SK-N-SH (cell line): ENCODE results near the gene SAMD5. TPM values are rescaled to one million over a fixed set of nuclear protein-coding genes. Genes with fewer than 3 reads are reported as not detected.

Experiments
- CTCF ChIA-PET: fragments of 300-600, 350-600 bp; formaldehyde crosslinking; extraction: SDS; loops from one replicate; lab custom pipeline; 2021; lab: Yijun Ruan, JAX
- POLR2A ChIA-PET: fragments of 350-600 bp; sonication (Branson Sonifier 250); formaldehyde crosslinking; extraction: SDS; loops from one replicate; lab custom pipeline; 2020; ENCODE audit warnings: antibody characterized with exemption, inconsistent platforms; lab: Yijun Ruan, JAX
- DNase-seq: peaks from one replicate; pipeline ENCODE4 v3.0.0; 2012
- H2AFZ ChIP-seq: fragments of 200-600 bp; sonication (generic); 2 replicates; pipeline ENCODE4 v1.8.1; 2016; ENCODE audit warnings: antibody characterized with exemption, mild to moderate bottlenecking, low read depth
- H3F3A ChIP-seq: fragments of 200-600 bp; sonication (generic); replicated peaks from 2 replicates; pipeline ENCODE3; 2016; ENCODE audit warnings: antibody characterized with exemption, mild to moderate bottlenecking; ENCODE audit not compliant: insufficient read depth
- H3K27ac ChIP-seq, 2 experiments: fragments of 200-500 bp in 1 of 2; fragments of 200-600 bp in 1 of 2; sonication (Bioruptor generic) in 1 of 2; sonication (generic), shearing (Covaris generic) in 1 of 2; 2 replicates each; pipeline versions ENCODE4 v1.5.1 to v1.6.1; 2014 to 2016; ENCODE audit warnings: low read depth in 2 of 2, inconsistent platforms in 1 of 2, low read length in 1 of 2, mild to moderate bottlenecking in 1 of 2, mixed read lengths in 1 of 2
- H3K27me3 ChIP-seq: fragments of 200-600 bp; sonication (generic), shearing (Covaris generic); 2 replicates; pipeline ENCODE4 v1.6.1; 2016; ENCODE audit warnings: mixed run types; ENCODE audit not compliant: insufficient read depth
- H3K36me3 ChIP-seq, 2 experiments: fragments of 200-500 bp in 1 of 2; fragments of 200-600 bp in 1 of 2; sonication (Bioruptor generic) in 1 of 2; sonication (generic) in 1 of 2; replicated peaks in 1 of 2; 2 replicates each; pipeline versions ENCODE3 to v1.5.1; 2014 to 2016; ENCODE audit warnings: low read length in 1 of 2, mild to moderate bottlenecking in 1 of 2; ENCODE audit not compliant: insufficient read depth in 2 of 2, control insufficient read depth in 1 of 2
- H3K4me1 ChIP-seq, 2 experiments: fragments of 200-500 bp in 1 of 2; fragments of 200-600 bp in 1 of 2; sonication (Bioruptor generic) in 1 of 2; sonication (generic), shearing (Covaris generic) in 1 of 2; 2 replicates each; pipeline versions ENCODE4 v1.5.1 to v1.6.1; 2014 to 2016; ENCODE audit warnings: low read depth in 1 of 2, low read length in 1 of 2, mixed run types in 1 of 2; ENCODE audit not compliant: insufficient read depth in 2 of 2, control insufficient read depth in 1 of 2
- H3K4me2 ChIP-seq: fragments of 200-600 bp; sonication (generic), shearing (Covaris generic); 2 replicates; pipeline ENCODE4 v1.6.1; 2017; ENCODE audit warnings: mixed run types
- H3K4me3 ChIP-seq, 2 experiments: fragments of 200-500 bp in 1 of 2; fragments of 200-600 bp in 1 of 2; sonication (Bioruptor generic) in 1 of 2; sonication (generic), shearing (Covaris generic) in 1 of 2; 2 replicates each; pipeline versions ENCODE4 v1.5.1 to v1.8.1; 2014 to 2016; ENCODE audit warnings: low read depth in 2 of 2, inconsistent platforms in 1 of 2, low read length in 1 of 2, mild to moderate bottlenecking in 1 of 2, mixed read lengths in 1 of 2, moderate library complexity in 1 of 2
- H3K79me2 ChIP-seq: fragments of 200-600 bp; sonication (generic); 2 replicates; pipeline ENCODE4 v1.8.1; 2017; ENCODE audit warnings: mild to moderate bottlenecking; ENCODE audit not compliant: insufficient read depth
- H3K9ac ChIP-seq: fragments of 200-600 bp; sonication (generic); 2 replicates; pipeline ENCODE4 v1.6.1; 2017; ENCODE audit warnings: mixed run types
- H3K9me2 ChIP-seq: fragments of 200-600 bp; sonication (generic); 2 replicates; pipeline ENCODE4 v1.6.1; 2017; ENCODE audit warnings: mixed run types
- H3K9me3 ChIP-seq: fragments of 200-600 bp; sonication (generic); 2 replicates; pipeline ENCODE4 v1.6.1; 2017; ENCODE audit warnings: mixed run types, mild to moderate bottlenecking, moderate library complexity
- H4K20me1 ChIP-seq: fragments of 200-600 bp; sonication (generic); 2 replicates; pipeline ENCODE4 v1.6.1; 2017; ENCODE audit warnings: mild to moderate bottlenecking, mixed run types; ENCODE audit not compliant: insufficient read depth
- ELF1 ChIP-seq: IDR thresholded peaks from 2 replicates; pipeline ENCODE4 v1.4.0; 2012
- EP300 ChIP-seq, 2 experiments: IDR thresholded peaks; 2 replicates each; pipeline versions ENCODE4 v1.4.0 to v1.6.1; 2012; ENCODE audit warnings: borderline replicate concordance in 1 of 2, low read depth in 1 of 2, low read length in 1 of 2
- FOXJ3 ChIP-seq: sonication (generic); formaldehyde crosslinking; IDR thresholded peaks from 2 replicates; pipeline ENCODE4 v1.5.1; 2020; ENCODE audit warnings: mild to moderate bottlenecking, missing genetic modification reagents
- FOXM1 ChIP-seq: IDR thresholded peaks from 2 replicates; pipeline ENCODE4 v1.4.0; 2012; ENCODE audit warnings: low read depth, mild to moderate bottlenecking
- GABPA ChIP-seq: IDR thresholded peaks from 2 replicates; pipeline ENCODE4 v1.4.0; 2012; ENCODE audit warnings: low read depth, mild to moderate bottlenecking
- GATA2 ChIP-seq: sonication (generic); formaldehyde crosslinking; IDR thresholded peaks from 2 replicates; pipeline ENCODE4 v1.5.0; 2020; ENCODE audit warnings: mild to moderate bottlenecking, missing genetic modification reagents
- MXI1 ChIP-seq: IDR thresholded peaks from 2 replicates; pipeline ENCODE4 v1.6.1; 2012; ENCODE audit warnings: mild to moderate bottlenecking, low read depth, low read length, improper control_type of control experiment
- NFIC ChIP-seq: IDR thresholded peaks from 2 replicates; pipeline ENCODE4 v1.4.0; 2012; ENCODE audit warnings: borderline replicate concordance
- POLR2AphosphoS5 ChIP-seq: IDR thresholded peaks from 2 replicates; pipeline ENCODE4 v1.6.1; 2012; ENCODE audit warnings: low read depth, low read length
- RFX5 ChIP-seq: IDR thresholded peaks from 2 replicates; pipeline ENCODE4 v1.6.1; 2012; ENCODE audit warnings: mild to moderate bottlenecking, improper control_type of control experiment, low read length
- RXRA ChIP-seq: IDR thresholded peaks from 2 replicates; pipeline ENCODE4 v1.4.0; 2012; ENCODE audit warnings: low read depth, mild to moderate bottlenecking, borderline replicate concordance
- SIN3A ChIP-seq: IDR thresholded peaks from 2 replicates; pipeline ENCODE4 v1.6.1; 2012; ENCODE audit warnings: low read depth, mild to moderate bottlenecking, low read length, moderate library complexity, borderline replicate concordance
- TEAD4 ChIP-seq: IDR thresholded peaks from 2 replicates; pipeline ENCODE4 v1.4.0; 2012; ENCODE audit warnings: mild to moderate bottlenecking, borderline replicate concordance; ENCODE audit not compliant: insufficient read depth
- YY1 ChIP-seq: IDR thresholded peaks from 2 replicates; pipeline ENCODE4 v1.4.0; 2012; ENCODE audit warnings: low read depth, mild to moderate bottlenecking
- WGBS: methylation state at CpG from one replicate; pipeline ENCODE4 v1.1.6; 2017; ENCODE audit warnings: low lambda C conversion rate; 5-methylcytosine and 5-hydroxymethylcytosine counted together
- polyA plus RNA-seq, 3 experiments: library from polyadenylated mRNA; depleted of rRNA; stranded (reverse); fragments of >200 nt; gene quantifications; 2 replicates each; pipeline ENCODE4 v1.2.3, GENCODE V29; 2012
- TF ChIP-seq, protein P1 (sequence below): fragments of 150-350 bp; IDR thresholded peaks from 2 replicates; pipeline ENCODE4 v1.6.1; 2017; ENCODE audit warnings: antibody characterized with exemption, low read length, low read depth, borderline replicate concordance
- TF ChIP-seq, protein P2 (sequence below): IDR thresholded peaks from 2 replicates; pipeline ENCODE4 v1.4.0; 2012; ENCODE audit warnings: low read depth, borderline replicate concordance
- TF ChIP-seq, protein P3 (sequence below): IDR thresholded peaks from 2 replicates; pipeline ENCODE4 v1.4.0; 2012; ENCODE audit warnings: low read depth, borderline replicate concordance

Gene SAMD5
- polyA plus RNA-seq, 1 of the 3 experiments (the other 2 are of a cell fraction): not detected

DNA sequence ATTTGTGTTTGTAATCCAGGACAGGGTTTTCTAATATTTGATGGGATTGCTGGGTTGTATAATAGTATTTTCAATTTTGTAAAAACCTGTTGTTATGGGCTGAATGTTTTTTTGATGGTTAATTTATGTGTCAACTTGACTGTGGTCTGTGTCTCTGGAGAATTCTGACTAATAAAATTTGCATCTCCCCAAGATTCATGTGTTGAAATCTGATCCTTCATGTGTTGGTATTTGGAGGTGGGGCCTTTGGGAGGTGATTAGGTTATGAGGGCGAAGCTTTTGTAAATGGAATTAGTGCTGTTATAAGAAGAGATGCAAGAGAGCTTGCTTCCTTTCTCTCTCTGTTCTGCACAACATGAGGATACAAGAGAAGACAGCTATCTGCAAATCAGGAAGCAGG is 48.7 kb upstream of the SAMD5 start (continued):
- TF ChIP-seq GABPA: no peak
- TF ChIP-seq YY1: no peak
- no peak for TF ChIP-seq RXRA
- no peak for TF ChIP-seq ELF1
- TF ChIP-seq MXI1: no peak
- TF ChIP-seq, protein P1, sequence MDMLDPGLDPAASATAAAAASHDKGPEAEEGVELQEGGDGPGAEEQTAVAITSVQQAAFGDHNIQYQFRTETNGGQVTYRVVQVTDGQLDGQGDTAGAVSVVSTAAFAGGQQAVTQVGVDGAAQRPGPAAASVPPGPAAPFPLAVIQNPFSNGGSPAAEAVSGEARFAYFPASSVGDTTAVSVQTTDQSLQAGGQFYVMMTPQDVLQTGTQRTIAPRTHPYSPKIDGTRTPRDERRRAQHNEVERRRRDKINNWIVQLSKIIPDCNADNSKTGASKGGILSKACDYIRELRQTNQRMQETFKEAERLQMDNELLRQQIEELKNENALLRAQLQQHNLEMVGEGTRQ: no peak
- TF ChIP-seq RFX5: no peak
- TF ChIP-seq SIN3A: no peak

DNA sequence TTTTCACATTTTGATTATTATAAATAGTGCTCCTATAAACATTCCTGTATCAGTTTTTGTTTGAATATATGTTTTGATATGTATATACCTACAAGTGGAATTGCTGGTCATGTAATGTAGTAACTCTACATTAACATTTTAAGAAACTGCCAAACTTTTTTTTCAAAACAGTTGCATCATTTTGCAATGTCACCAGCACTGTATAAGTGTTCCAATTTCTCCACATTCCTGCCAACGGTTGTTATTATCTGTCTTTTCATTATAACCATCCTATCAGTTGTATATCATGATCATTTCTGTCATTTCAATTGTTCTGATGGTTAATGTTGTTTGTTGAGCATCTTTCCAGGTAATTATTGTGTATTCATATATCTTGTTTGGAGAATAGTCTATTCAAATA is 44.8 kb upstream of the SAMD5 start:
- DNase-seq: no peak
- Histone ChIP-seq H3F3A (no peaks in the 10 kb centered on the region), H3K27ac (no peak overlapping the region), H3K9ac (no peak overlapping the region), H3K9me3 (no peaks in the 10 kb centered on the region), H3K27me3 (no peaks in the 10 kb centered on the region), H3K4me3 (no peak overlapping the region), H3K36me3 (no peaks in the 10 kb centered on the region), H3K4me2 (no peak overlapping the region), H3K4me1 (no peaks in the 10 kb centered on the region), H2AFZ (no peak overlapping the region), H3K9me2 (no peaks in the 10 kb centered on the region), H3K79me2 (no peaks in the 10 kb centered on the region), H4K20me1 (no peaks in the 10 kb centered on the region)
- ChIA-PET CTCF (no interaction called here), POLR2A (no interaction called here)
- TF ChIP-seq NFIC: no peak
- no peak for TF ChIP-seq POLR2AphosphoS5
- no peak for TF ChIP-seq GATA2
- TF ChIP-seq, protein P2, sequence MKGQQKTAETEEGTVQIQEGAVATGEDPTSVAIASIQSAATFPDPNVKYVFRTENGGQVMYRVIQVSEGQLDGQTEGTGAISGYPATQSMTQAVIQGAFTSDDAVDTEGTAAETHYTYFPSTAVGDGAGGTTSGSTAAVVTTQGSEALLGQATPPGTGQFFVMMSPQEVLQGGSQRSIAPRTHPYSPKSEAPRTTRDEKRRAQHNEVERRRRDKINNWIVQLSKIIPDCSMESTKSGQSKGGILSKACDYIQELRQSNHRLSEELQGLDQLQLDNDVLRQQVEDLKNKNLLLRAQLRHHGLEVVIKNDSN: no peak
- TF ChIP-seq, protein P3, sequence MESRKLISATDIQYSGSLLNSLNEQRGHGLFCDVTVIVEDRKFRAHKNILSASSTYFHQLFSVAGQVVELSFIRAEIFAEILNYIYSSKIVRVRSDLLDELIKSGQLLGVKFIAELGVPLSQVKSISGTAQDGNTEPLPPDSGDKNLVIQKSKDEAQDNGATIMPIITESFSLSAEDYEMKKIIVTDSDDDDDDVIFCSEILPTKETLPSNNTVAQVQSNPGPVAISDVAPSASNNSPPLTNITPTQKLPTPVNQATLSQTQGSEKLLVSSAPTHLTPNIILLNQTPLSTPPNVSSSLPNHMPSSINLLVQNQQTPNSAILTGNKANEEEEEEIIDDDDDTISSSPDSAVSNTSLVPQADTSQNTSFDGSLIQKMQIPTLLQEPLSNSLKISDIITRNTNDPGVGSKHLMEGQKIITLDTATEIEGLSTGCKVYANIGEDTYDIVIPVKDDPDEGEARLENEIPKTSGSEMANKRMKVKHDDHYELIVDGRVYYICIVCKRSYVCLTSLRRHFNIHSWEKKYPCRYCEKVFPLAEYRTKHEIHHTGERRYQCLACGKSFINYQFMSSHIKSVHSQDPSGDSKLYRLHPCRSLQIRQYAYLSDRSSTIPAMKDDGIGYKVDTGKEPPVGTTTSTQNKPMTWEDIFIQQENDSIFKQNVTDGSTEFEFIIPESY: no peak
- no peak for TF ChIP-seq FOXM1
- TF ChIP-seq EP300 (IDR thresholded peaks at IDR 0.05; ENCODE audit: borderline replicate concordance in 1 of 2, low read depth in 1 of 2, low read length in 1 of 2): no peak
- TF ChIP-seq, protein P1: no peak
- no peak for TF ChIP-seq TEAD4
- TF ChIP-seq FOXJ3 (CRISPR knock-in tag): no peak
- 0% methylated on average over 1 of the region's 1 CpG for WGBS
